Transverse colon (tissue), 4 donors: ENCODE results near the gene PPP2R1B. TPM values are rescaled to one million over a fixed set of nuclear protein-coding genes. Genes with fewer than 3 reads are reported as not detected.

Source experiments
- DNase-seq: peaks from one replicate; pipeline ENCODE4 v3.0.0-alpha.2; 2019
- H3K27ac ChIP-seq, 4 donors: fragments of 200-600 bp; sonication (generic); 2 replicates each; pipeline ENCODE4 v1.5.1; 2016 to 2018; ENCODE audit warnings: inconsistent platforms in 4 of 4
- H3K27me3 ChIP-seq: fragments of 200-600 bp; sonication (generic); 2 replicates; pipeline ENCODE4 v1.5.1; 2017; ENCODE audit warnings: inconsistent platforms
- H3K36me3 ChIP-seq, 4 donors: fragments of 200-600 bp; sonication (generic); 2 replicates each; pipeline ENCODE4 v1.5.1; 2017 to 2019; ENCODE audit warnings: inconsistent platforms in 4 of 4
- H3K4me1 ChIP-seq, 4 donors: fragments of 200-600 bp; sonication (generic); 2 replicates each; pipeline ENCODE4 v1.5.1; 2017 to 2020; ENCODE audit warnings: inconsistent platforms in 4 of 4
- H3K4me3 ChIP-seq, 4 donors: fragments of 200-600 bp; sonication (generic); 1 replicate in 1 of 4; 2 replicates in 3 of 4; pipeline versions ENCODE4 v1.5.1 to v1.6.1; 2017 to 2019; ENCODE audit warnings: inconsistent platforms in 4 of 4
- H3K9me3 ChIP-seq, 2 donors: fragments of 200-600 bp; sonication (generic); 2 replicates each; pipeline ENCODE4 v1.5.1; 2017 to 2019; ENCODE audit warnings: inconsistent platforms in 2 of 2
- CTCF ChIP-seq, 5 experiments: fragments of 200-600 bp in 3 of 5; fragments of 450-650 bp in 2 of 5; sonication (generic) in 3 of 5; IDR thresholded peaks; 1 replicate in 2 of 5; 2 replicates in 3 of 5; pipeline ENCODE4 v1.5.1; 2016 to 2017; ENCODE audit warnings: antibody characterized with exemption in 5 of 5, inconsistent platforms in 3 of 5, mild to moderate bottlenecking in 2 of 5, moderate library complexity in 1 of 5
- EP300 ChIP-seq: sonication (generic); formaldehyde crosslinking; IDR thresholded peaks from one replicate; pipeline ENCODE4 v1.6.1; 2017; ENCODE audit warnings: antibody characterized with exemption, low read depth
- POLR2A ChIP-seq: fragments of 450-650 bp; IDR thresholded peaks from one replicate; pipeline ENCODE4 v1.6.1; 2016; ENCODE audit warnings: antibody characterized with exemption, mild to moderate bottlenecking, moderate library complexity
- POLR2AphosphoS5 ChIP-seq, 3 donors: sonication (generic); formaldehyde crosslinking; IDR thresholded peaks; one replicate each; pipeline ENCODE4 v1.6.1; 2016; ENCODE audit warnings: antibody characterized with exemption in 3 of 3
- WGBS, 2 donors: methylation state at CpG; one replicate each; pipeline ENCODE4 v1.1.5; 2018; ENCODE audit warnings: low coverage in 1 of 2; 5-methylcytosine and 5-hydroxymethylcytosine counted together
- in situ Hi-C, 4 donors: fragments of 200-750 bp; cut with MboI; loops; one replicate each; pipeline versions ENCODE4 v1.15.0 to v1.15.1; 2017; ENCODE audit warnings: low sequenced_read_pairs in 3 of 4, low pct_ligation_motif_present in 1 of 4, low pct_unique_long_range_greater_than_20kb in 1 of 4
- intact Hi-C: fragments of 100-400 bp; cut with DNase I; formaldehyde crosslinking; loops from one replicate; pipeline ENCODE4 v1.15.1; 2023; ENCODE audit warnings: low total_unique reads
- total RNA-seq, 4 donors: library from RNA; depleted of rRNA; stranded (reverse); fragments of >200 nt; gene quantifications; one replicate each; pipeline ENCODE4 v1.1.0, GENCODE V29; 2016

Gene PPP2R1B
- total RNA-seq, 4 donors from 2014 or later: 28.1 to 55.5 (median 41.5) TPM

DNA sequence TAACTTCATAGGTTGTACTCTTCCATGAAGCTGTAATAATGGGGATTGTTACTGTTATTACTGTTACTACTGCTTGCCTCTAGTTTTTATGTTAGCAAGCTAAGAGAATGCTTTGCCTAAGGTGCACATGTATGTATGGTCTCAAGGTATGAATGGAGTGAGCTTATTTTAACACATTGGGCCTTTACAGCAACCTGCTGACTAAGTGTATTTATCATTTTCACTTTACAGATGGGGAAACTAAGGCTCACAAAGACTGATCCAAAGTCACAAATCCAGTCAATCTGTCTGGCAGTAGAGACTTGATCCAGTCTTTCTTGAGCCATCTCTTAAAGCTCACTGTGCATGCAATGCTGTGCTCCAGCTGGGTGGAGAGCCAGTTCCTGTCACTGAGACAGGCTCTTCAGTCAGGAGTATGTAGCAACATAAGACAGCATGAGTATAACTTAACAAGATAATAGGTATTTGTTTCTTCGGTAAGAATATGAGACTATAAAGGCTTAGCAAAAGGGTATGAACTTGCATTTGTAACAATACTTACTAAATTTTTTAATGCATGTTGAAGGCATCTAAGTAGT is 66.5 kb downstream of the PPP2R1B start:
- peaks cover 0 to 3% (median 0%) of the 10 kb centered on the region in 4 donors for H3K4me1 ChIP-seq
- 96 to 100% methylated on average over 1 of the region's 1 CpG for WGBS, 2 donors
- intact Hi-C loops: no loop called here
- H3K27ac ChIP-seq: no peak overlapping the region
- no peak for DNase-seq
- H3K27me3 ChIP-seq: no peaks in the 10 kb centered on the region
- H3K36me3 ChIP-seq: peaks cover 0 to 15% (median 6%) of the 10 kb centered on the region in 4 donors
- no peak overlapping the region for H3K4me3 ChIP-seq
- no peaks in the 10 kb centered on the region for H3K9me3 ChIP-seq
- in situ Hi-C loops: no loop called here
- TF ChIP-seq POLR2AphosphoS5 (IDR thresholded peaks at IDR 0.05) (no peak), EP300 (no peak), CTCF (IDR thresholded peaks at IDR 0.05) (no peak), POLR2A (no peak)

GRCh38 chr11:111698852-111699559 is 67.2 kb downstream of the PPP2R1B start:
- DNase-seq: no peak
- no peaks in the 10 kb centered on the region for H3K27me3 ChIP-seq
- no peak for TF ChIP-seq POLR2AphosphoS5 (IDR thresholded peaks at IDR 0.05)
- TF ChIP-seq EP300: no peak
- no peak for TF ChIP-seq CTCF (IDR thresholded peaks at IDR 0.05)
- TF ChIP-seq POLR2A: no peak
- WGBS, 2 donors: 93 to 100% methylated on average over 3 of the region's 3 CpGs
- H3K4me1 ChIP-seq: peaks cover 0 to 5% (median 0%) of the 10 kb centered on the region in 4 donors
- intact Hi-C loops: no loop called here
- H3K27ac ChIP-seq: no peak overlapping the region
- no peak overlapping the region for H3K4me3 ChIP-seq
- H3K9me3 ChIP-seq: no peaks in the 10 kb centered on the region
- in situ Hi-C loops: no loop called here
- H3K36me3 ChIP-seq: peaks cover 0 to 11% (median 4%) of the 10 kb centered on the region in 4 donors

GRCh38 chr11:111697933-111698371 is 68.2 kb downstream of the PPP2R1B start:
- H3K4me1 ChIP-seq: peaks cover 0 to 5% (median 0%) of the 10 kb centered on the region in 4 donors
- H3K4me3 ChIP-seq: no peak overlapping the region
- no peak for DNase-seq
- TF ChIP-seq POLR2AphosphoS5 (IDR thresholded peaks at IDR 0.05) (no peak), POLR2A (no peak), CTCF (IDR thresholded peaks at IDR 0.05) (no peak), EP300 (no peak)
- no peaks in the 10 kb centered on the region for H3K9me3 ChIP-seq
- no peaks in the 10 kb centered on the region for H3K27me3 ChIP-seq
- WGBS, 2 donors: 67 to 74% methylated on average over 1 of the region's 1 CpG
- intact Hi-C loops: no loop called here
- peaks cover 0 to under 1% (median 0%) of the 10 kb centered on the region in 4 donors for H3K36me3 ChIP-seq
- no peak overlapping the region for H3K27ac ChIP-seq
- in situ Hi-C loops: no loop called here

- Histone ChIP-seq H3K4me3 (no peak overlapping the region), H3K36me3 (no peaks in the 10 kb centered on the region), H3K9me3 (no peaks in the 10 kb centered on the region), H3K27me3 (no peaks in the 10 kb centered on the region), H3K4me1 (peaks cover 0 to 5% (median 0%) of the 10 kb centered on the region in 4 donors), H3K27ac (no peak overlapping the region)
- no peak for TF ChIP-seq POLR2A
- no peak for TF ChIP-seq CTCF (IDR thresholded peaks at IDR 0.05)
- TF ChIP-seq EP300: no peak
- no peak for TF ChIP-seq POLR2AphosphoS5 (IDR thresholded peaks at IDR 0.05)
- WGBS, 2 donors: 73% methylated on average over 1 of the region's 1 CpG; no CpG with 5 or more reads in 1 of the 2 donors
- DNase-seq: no peak
- in situ Hi-C loops: no loop called here
- intact Hi-C loops: no loop called here
These were observed 69.6 kb downstream of the PPP2R1B start for GRCh38 chr11:111696556-111696955.
